ENCODE results near the gene NIT1. TPM values are rescaled to one million over a fixed set of nuclear protein-coding genes. Genes with fewer than 3 reads are reported as not detected.
A peak's percentile ranks its signal among the peaks of the same experiment; 100 is the strongest.

The NIT1 gene
- total RNA-seq, 1 donor from 2014 or later, result 35.9 TPM

DNA sequence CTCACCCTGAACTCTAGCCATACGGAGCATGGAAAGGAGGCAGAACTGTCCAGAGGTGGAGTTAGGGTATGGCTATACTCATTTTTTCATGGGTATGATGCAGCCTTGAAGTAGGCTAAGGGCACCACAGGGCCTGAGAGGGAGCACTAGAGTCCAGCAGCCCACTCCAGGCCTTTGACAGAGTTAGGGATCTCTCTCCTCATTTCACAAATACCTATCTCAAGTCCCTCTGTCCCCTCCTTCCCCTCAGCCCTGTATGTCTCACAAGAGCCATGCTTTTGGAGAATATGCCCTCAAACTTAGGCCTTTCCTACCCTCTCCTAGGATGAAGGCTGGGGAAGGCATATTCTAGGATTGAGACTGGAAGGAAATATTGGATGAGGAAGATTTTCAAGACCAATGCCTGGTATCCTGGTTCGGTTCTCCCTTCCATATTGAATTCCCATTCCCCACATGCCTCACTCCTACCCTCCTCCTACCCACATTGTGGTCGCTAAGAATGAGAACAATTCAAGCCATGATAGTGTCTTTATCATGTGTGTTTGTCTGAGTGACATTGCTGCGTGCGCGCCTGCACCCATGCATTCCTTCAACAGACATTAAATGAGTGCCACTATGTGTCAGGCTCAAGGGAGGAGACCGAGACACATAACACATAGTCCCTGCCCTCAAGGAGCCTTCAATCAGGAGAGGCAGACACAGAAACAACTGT lies 26.0 kb upstream of the NIT1 start:
- H3K4me1 Mint-ChIP-seq, result peaks cover 67% of the 10 kb centered on the region

GRCh38 chr1:161092621-161093028 lies 25.3 kb upstream of the NIT1 start:
- peak in 1 of 2 experiments; percentile 34 for DNase-seq (ENCODE audit: low spot score in 2 of 2, unreplicated experiment in 2 of 2)
- Mint-ChIP-seq H3K36me3 (no peaks in the 10 kb centered on the region), H3K9me3 (no peaks in the 10 kb centered on the region), H3K27me3 (ENCODE audit: low read depth) (no peaks in the 10 kb centered on the region), H3K4me3 (no peak overlapping the region), H3K27ac (peak overlapping the region; percentile 77), H3K4me1 (peaks cover 67% of the 10 kb centered on the region)
- TF ChIP-seq CTCF (IDR thresholded peaks at IDR 0.05; ENCODE audit: unreplicated experiment), result no peak

More for the DNA sequence above, 26.0 kb upstream of the NIT1 start:
- Mint-ChIP-seq H3K9me3 (no peaks in the 10 kb centered on the region), H3K27ac (peak overlapping the region; percentile 77), H3K4me3 (no peak overlapping the region), H3K27me3 (ENCODE audit: low read depth) (no peaks in the 10 kb centered on the region), H3K36me3 (no peaks in the 10 kb centered on the region)
- no peak for DNase-seq (ENCODE audit: low spot score in 2 of 2, unreplicated experiment in 2 of 2)
- TF ChIP-seq CTCF (IDR thresholded peaks at IDR 0.05; ENCODE audit: unreplicated experiment), result no peak

GRCh38 chr1:161094481-161094880 lies 23.4 kb upstream of the NIT1 start:
- H3K27ac Mint-ChIP-seq, result no peak overlapping the region
- no peaks in the 10 kb centered on the region for H3K27me3 Mint-ChIP-seq (ENCODE audit: low read depth)
- no peaks in the 10 kb centered on the region for H3K9me3 Mint-ChIP-seq
- peak in 1 of 2 experiments; percentile 19 for DNase-seq (ENCODE audit: low spot score in 2 of 2, unreplicated experiment in 2 of 2)
- H3K36me3 Mint-ChIP-seq, result no peaks in the 10 kb centered on the region
- no peak overlapping the region for H3K4me3 Mint-ChIP-seq
- peaks cover 62% of the 10 kb centered on the region for H3K4me1 Mint-ChIP-seq
- TF ChIP-seq CTCF (IDR thresholded peaks at IDR 0.05; ENCODE audit: unreplicated experiment), result no peak

DNA sequence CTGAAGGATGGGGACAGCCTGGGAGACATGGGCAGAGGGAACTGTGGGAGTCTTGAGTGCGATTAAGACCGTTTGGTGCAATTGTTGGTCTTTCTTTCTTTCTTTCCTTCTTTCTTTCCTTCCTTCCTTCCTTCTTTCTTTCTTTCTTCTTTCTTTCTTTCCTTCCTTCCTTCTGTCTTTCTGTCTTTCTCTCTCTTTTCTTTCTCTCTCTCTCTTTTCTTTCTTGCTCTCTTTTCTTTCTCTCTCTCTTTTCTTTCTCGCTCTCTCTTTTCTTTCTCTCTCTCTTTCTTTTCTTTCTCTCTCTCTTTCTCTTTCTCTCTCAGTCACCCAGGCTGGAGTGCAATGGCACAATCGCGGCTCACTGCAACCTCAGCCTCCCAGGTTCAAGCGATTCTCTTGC lies 22.7 kb upstream of the NIT1 start:
- H3K27ac Mint-ChIP-seq, result no peak overlapping the region
- H3K4me3 Mint-ChIP-seq, result no peak overlapping the region
- H3K4me1 Mint-ChIP-seq, result peaks cover 56% of the 10 kb centered on the region
- no peak for DNase-seq (ENCODE audit: low spot score in 2 of 2, unreplicated experiment in 2 of 2)
- H3K27me3 Mint-ChIP-seq (ENCODE audit: low read depth), result no peaks in the 10 kb centered on the region
- H3K36me3 Mint-ChIP-seq, result no peaks in the 10 kb centered on the region
- H3K9me3 Mint-ChIP-seq, result no peaks in the 10 kb centered on the region
- TF ChIP-seq CTCF (IDR thresholded peaks at IDR 0.05; ENCODE audit: unreplicated experiment), result no peak

- no peaks in the 10 kb centered on the region for H3K36me3 Mint-ChIP-seq
- H3K27me3 Mint-ChIP-seq (ENCODE audit: low read depth), result no peaks in the 10 kb centered on the region
- no peak for DNase-seq (ENCODE audit: low spot score in 2 of 2, unreplicated experiment in 2 of 2)
- H3K4me3 Mint-ChIP-seq, result no peak overlapping the region
- peak overlapping the region; percentile 64 for H3K27ac Mint-ChIP-seq
- peaks cover 49% of the 10 kb centered on the region for H3K4me1 Mint-ChIP-seq
- H3K9me3 Mint-ChIP-seq, result no peaks in the 10 kb centered on the region
- TF ChIP-seq CTCF (IDR thresholded peaks at IDR 0.05; ENCODE audit: unreplicated experiment), result no peak
Measured at GRCh38 chr1:161096015-161096414, 21.9 kb upstream of the NIT1 start.

Measured in mesothelial cell of epicardium (in vitro differentiated cells).